ENCODE results near the gene ZNF333. TPM values are rescaled to one million over a fixed set of nuclear protein-coding genes. Genes with fewer than 3 reads are reported as not detected.

The ZNF333 gene
- total RNA-seq, 1 donor from 2014 or later = 9.0 TPM

- Histone ChIP-seq H3K4me3 (ENCODE audit: low read depth, low read length) (no peak overlapping the region), H3K27me3 (ENCODE audit: control insufficient read depth, insufficient read depth, low read length) (no peaks in the 10 kb centered on the region), H3K36me3 (ENCODE audit: control insufficient read depth, insufficient read depth, low read length) (no peaks in the 10 kb centered on the region)
- DNase-seq (ENCODE audit: low read depth) = no peak
- TF ChIP-seq CTCF (IDR thresholded peaks at IDR 0.05; ENCODE audit: insufficient read depth, low read length, poor library complexity, severe bottlenecking) = no peak
Observed at GRCh38 chr19:14672188-14672872, 17.5 kb upstream of the ZNF333 start.

- Histone ChIP-seq H3K27me3 (ENCODE audit: control insufficient read depth, insufficient read depth, low read length) (no peaks in the 10 kb centered on the region), H3K36me3 (ENCODE audit: control insufficient read depth, insufficient read depth, low read length) (no peaks in the 10 kb centered on the region), H3K4me3 (ENCODE audit: low read depth, low read length) (no peak overlapping the region)
- TF ChIP-seq CTCF (IDR thresholded peaks at IDR 0.05; ENCODE audit: insufficient read depth, low read length, poor library complexity, severe bottlenecking) = no peak
- DNase-seq (ENCODE audit: low read depth) = no peak
Observed at GRCh38 chr19:14673088-14673487, 16.8 kb upstream of the ZNF333 start.

GRCh38 chr19:14674764-14675163 lies 15.1 kb upstream of the ZNF333 start, which contains the start of gene ADGRE3:
Gene ADGRE3, minus strand, starts transcription at chr19:14674844. Its CDS starts 74 bp downstream, at chr19:14674770.
- H3K4me3 ChIP-seq (ENCODE audit: low read depth, low read length) = no peak within 1 kb of the TSS
- DNase-seq (ENCODE audit: low read depth) = no peak
- TF ChIP-seq CTCF (IDR thresholded peaks at IDR 0.05; ENCODE audit: insufficient read depth, low read length, poor library complexity, severe bottlenecking) = no peak
- H3K36me3 ChIP-seq (ENCODE audit: control insufficient read depth, insufficient read depth, low read length) = no peaks in the 10 kb centered on the region
- no peaks in the 10 kb centered on the region for H3K27me3 ChIP-seq (ENCODE audit: control insufficient read depth, insufficient read depth, low read length)

GRCh38 chr19:14676762-14677161 lies 13.1 kb upstream of the ZNF333 start:
- no peak overlapping the region for H3K4me3 ChIP-seq (ENCODE audit: low read depth, low read length)
- H3K36me3 ChIP-seq (ENCODE audit: control insufficient read depth, insufficient read depth, low read length) = no peaks in the 10 kb centered on the region
- no peaks in the 10 kb centered on the region for H3K27me3 ChIP-seq (ENCODE audit: control insufficient read depth, insufficient read depth, low read length)
- no peak for TF ChIP-seq CTCF (IDR thresholded peaks at IDR 0.05; ENCODE audit: insufficient read depth, low read length, poor library complexity, severe bottlenecking)
- no peak for DNase-seq (ENCODE audit: low read depth)

- no peak overlapping the region for H3K4me3 ChIP-seq (ENCODE audit: low read depth, low read length)
- no peaks in the 10 kb centered on the region for H3K36me3 ChIP-seq (ENCODE audit: control insufficient read depth, insufficient read depth, low read length)
- no peak for DNase-seq (ENCODE audit: low read depth)
- no peaks in the 10 kb centered on the region for H3K27me3 ChIP-seq (ENCODE audit: control insufficient read depth, insufficient read depth, low read length)
- TF ChIP-seq CTCF (IDR thresholded peaks at IDR 0.05; ENCODE audit: insufficient read depth, low read length, poor library complexity, severe bottlenecking) = no peak
Observed at GRCh38 chr19:14677464-14677863, 12.4 kb upstream of the ZNF333 start.

- no peak for TF ChIP-seq CTCF (IDR thresholded peaks at IDR 0.05; ENCODE audit: insufficient read depth, low read length, poor library complexity, severe bottlenecking)
- Histone ChIP-seq H3K27me3 (ENCODE audit: control insufficient read depth, insufficient read depth, low read length) (no peaks in the 10 kb centered on the region), H3K4me3 (ENCODE audit: low read depth, low read length) (no peak overlapping the region), H3K36me3 (ENCODE audit: control insufficient read depth, insufficient read depth, low read length) (no peaks in the 10 kb centered on the region)
- DNase-seq (ENCODE audit: low read depth) = no peak
Observed at GRCh38 chr19:14678199-14678598, 11.6 kb upstream of the ZNF333 start.
